Stimulated activated CD4-positive, alpha-beta T cell treated with anti-CD3 and anti-CD28 coated beads, Interleukin-2, amount 100 ng/mL, for 4 hours (primary cell): ENCODE data around the gene STX3.
"Not testable (repeated sequence)": the region's sequence is repeated elsewhere in the genome, so short reads cannot be mapped to it uniquely, and the experiment has no call there.

Experiments
- DNase-seq: peaks from one replicate; pipeline ENCODE4 v3.0.0-alpha.2; 2020; ENCODE audit warnings: low read depth

Gene STX3

GRCh38 chr11:59791639-59792038 is 36.5 kb downstream of the STX3 start:
- DNase-seq: no peak

DNA sequence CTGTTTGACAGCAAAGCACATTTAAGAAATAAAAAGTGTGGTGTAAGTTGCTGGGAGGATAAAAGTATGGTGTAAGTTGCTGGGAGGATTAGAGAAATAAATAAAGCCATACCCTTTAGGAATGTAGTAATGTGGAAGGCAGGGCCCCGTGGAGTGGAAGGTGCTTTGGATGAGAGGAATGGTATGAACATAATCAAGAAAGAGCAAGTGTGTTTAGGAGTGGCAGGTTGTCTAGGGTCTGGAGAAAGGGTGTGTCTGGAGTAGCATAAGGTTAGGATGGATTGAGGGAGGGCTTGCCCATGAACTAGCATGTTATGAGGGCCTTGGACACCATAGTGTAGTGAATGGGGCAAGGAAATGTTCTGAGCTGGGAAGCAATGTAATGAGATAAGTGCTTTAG is 37.3 kb downstream of the STX3 start:
- no peak for DNase-seq

GRCh38 chr11:59794417-59794816 is 39.2 kb downstream of the STX3 start:
- no peak for DNase-seq

GRCh38 chr11:59800390-59801025 is 45.3 kb downstream of the STX3 start:
- no peak for DNase-seq

GRCh38 chr11:59801160-59801706 is 46.1 kb downstream of the STX3 start:
- no peak for DNase-seq

- DNase-seq: no peak
Measured at GRCh38 chr11:59801981-59802638, 46.9 kb downstream of the STX3 start.

DNA sequence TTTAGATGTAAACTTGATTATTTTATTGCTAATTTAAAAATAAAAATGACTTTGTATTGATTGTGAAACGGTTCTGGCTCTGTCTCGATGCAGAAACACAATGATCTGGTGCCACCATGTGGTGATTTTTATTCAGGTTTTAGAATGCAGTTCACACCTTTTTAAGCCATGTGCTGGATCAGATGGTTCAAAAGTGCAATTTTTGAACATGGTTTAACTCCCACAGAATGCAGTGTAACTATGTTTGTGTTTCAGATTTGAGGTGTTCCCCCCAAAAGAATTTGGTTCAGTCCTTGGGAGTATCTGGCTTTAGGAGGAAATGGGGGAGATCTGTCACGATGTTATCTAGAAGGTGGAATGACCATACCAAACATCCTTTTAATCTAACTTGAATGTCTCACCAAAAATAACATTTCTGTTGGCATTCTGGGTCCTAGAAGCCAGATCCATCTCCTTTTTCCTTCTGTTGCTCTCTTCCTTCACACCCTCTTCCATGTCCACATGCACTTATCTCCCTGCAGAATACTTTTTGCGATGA is 47.5 kb downstream of the STX3 start:
- peak; percentile 31 for DNase-seq

DNA sequence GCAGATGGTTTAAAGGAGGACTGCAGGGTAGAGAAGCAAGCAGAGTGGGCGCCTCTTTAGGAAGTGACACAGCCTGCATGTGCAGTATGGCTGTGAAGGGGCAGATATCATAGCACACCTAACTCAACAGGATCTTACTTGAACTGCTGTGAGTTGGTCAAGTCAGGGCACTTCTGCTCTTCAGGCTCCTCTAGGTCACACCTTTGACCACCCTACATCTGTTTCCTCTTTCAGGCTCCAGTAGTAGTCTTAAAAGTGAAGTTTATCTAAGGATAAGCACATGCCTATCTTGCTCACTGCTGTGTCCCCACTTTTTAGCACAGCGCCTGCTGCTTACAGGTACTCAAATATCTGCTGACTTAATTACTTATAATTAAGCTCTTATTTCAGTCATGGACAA is 48.9 kb downstream of the STX3 start:
- no peak for DNase-seq

- no peak for DNase-seq
Measured at GRCh38 chr11:59807047-59807610, 52.0 kb downstream of the STX3 start.

GRCh38 chr11:59810189-59810910 is 55.2 kb downstream of the STX3 start, which contains the start of gene MRPL16:
MRPL16 (minus strand) TSS chr11:59810778; CDS start chr11:59810658, 120 bp downstream.
- peak; percentile 79 for DNase-seq

DNA sequence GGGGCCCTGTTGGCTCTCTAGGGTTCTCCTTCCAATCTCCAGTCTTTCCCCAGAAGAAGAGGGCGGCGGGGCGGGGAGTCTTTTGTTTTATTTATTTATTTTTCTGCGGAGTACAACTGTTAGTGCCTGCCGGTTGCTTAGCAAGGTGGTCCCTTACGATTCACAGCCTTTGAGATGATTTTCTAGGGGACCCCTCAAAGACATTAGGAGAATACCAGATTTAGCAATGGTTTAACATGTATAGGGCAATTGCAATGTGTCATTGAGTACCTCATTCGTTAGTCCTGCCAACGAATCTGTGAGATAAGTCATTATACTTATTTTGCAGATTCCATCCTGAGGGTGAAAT is 55.7 kb downstream of the STX3 start:
- no peak for DNase-seq

- no peak for DNase-seq
Measured at GRCh38 chr11:59812220-59812619, 57.0 kb downstream of the STX3 start.

DNA sequence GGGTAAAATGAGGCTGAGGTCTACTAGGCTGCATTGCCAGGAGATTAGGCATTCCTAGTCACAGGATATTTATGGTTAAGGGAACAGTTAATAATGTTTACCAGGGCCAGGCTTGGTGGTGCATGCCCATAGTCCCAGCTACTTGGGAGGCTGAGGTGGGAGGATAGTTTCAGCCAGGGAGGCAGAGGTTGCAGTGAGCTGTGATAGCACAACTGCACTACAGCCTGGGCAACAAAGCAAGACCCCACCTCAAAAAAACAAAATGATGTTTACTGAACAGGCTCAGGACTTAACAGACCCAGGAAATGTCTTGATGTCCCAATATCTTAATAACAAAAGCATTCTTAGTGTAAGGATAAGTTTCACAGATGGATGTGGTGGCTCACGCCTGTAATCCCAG is 58.2 kb downstream of the STX3 start:
- DNase-seq: no peak

DNA sequence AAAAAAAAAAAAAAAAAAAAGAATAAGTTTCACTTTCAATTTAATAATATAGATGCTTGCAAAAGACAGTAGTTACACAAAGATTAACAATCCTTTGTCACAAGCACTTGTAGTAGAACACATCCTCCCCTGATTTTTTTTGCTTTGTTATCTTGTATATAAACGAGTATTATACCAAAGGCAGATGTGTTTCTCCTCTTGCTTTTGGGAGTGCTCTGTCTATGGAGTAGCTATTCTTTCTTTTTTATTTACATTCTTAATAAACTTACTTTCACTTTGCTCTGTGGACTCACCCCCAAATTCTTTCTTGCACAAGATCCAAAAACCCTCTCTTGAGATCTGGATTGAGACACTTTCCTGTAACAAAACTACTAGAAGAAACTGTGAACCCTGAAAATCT is 58.8 kb downstream of the STX3 start:
- DNase-seq: no peak

DNA sequence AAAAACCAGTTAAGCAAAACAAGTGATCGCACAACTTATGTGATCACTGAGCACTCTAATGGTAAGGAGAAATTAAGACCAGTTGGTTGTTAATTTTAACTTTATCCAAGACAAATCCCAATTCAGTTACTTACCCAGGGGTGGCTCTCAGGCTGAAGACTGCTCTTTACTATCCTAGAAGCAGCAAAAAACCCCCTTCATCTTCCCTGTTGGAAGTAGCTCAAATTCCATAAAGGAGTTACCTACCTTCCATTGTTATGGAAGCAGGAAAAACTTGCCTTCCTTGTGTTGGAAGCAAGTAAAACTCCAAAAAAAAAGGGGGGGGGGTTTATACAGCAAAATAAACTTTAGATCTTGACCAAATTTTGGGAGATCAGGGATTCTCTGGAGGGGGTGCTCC is 60.6 kb downstream of the STX3 start:
- no peak for DNase-seq

- DNase-seq: not testable (repeated sequence)
Measured at GRCh38 chr11:59816434-59816833, 61.3 kb downstream of the STX3 start.

- no peak for DNase-seq
Measured at GRCh38 chr11:59818572-59818971, 63.4 kb downstream of the STX3 start.

DNA sequence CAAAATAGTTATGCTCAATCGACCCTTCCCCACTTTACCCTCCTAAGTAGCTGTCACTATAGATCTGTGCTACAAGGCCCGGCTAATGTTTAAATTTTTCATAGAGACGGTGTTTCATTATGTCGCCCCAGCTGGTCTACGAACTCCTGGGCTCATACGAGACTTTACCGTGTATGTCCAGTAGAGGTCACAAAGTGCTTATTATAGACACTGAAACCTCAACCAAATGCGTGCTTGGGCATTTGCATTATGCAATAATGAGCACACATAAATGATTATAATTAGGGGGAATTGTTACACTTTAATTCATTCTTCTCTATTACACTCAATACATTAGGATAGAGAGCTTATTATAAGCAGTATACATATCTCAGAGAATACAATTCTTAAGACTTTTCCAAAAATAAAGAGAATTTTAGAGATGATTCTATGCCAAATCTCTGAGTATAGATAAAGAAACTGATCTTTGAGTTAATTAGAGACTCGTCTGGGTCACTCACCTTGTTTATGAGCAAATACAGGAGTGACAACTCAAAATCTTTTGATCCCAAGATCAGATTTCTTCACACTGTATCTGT is 67.9 kb downstream of the STX3 start:
- no peak for DNase-seq

DNA sequence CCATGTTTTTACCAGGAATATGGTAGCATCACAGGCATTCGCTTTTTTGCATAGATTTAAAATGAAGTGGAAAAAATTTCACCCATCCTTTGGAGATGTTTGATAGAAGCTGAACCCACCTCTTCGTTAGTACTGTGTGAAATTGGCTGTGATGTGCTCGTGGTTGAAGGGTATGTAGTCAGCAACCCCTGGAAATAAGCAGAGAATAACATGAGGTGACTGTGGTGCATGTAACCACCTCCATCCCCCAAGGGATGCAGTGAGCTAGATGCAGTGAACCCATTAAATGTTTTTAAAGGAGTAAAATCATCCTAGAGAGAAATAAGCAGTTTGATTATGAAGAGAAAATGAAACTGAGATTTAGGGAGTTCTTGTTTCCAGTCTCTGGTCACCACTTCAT is 74.2 kb downstream of the STX3 start:
- DNase-seq: no peak

GRCh38 chr11:59833602-59834001 is 78.4 kb downstream of the STX3 start:
- no peak for DNase-seq

DNA sequence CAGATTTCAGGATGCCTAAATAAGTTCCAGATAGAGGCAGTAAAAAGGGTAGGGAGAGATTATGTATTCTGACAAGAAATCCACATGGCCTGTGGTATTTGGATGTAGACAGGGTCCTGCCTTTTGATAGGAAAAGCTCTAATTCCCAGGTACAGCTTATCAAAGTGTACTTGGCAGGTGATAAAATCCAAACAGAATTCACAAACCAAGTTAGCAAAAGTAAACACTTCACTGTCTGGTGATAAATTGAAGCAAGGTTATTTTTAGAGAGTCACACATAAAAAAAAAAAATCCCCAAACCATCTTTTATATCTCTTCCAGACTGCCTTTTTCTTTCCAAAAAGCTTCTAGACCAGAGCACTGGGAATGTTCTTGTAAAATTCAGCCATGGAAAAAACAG is 84.4 kb downstream of the STX3 start:
- DNase-seq: no peak

GRCh38 chr11:59841514-59841913 is 86.3 kb downstream of the STX3 start:
- no peak for DNase-seq
